Measurements from ENCODE around the gene GFOD1. TPM values are rescaled to one million over a fixed set of nuclear protein-coding genes. Genes with fewer than 3 reads are reported as not detected.

The GFOD1 gene
- total RNA-seq, 1 experiment from 2014 or later: 29.5 TPM

DNA sequence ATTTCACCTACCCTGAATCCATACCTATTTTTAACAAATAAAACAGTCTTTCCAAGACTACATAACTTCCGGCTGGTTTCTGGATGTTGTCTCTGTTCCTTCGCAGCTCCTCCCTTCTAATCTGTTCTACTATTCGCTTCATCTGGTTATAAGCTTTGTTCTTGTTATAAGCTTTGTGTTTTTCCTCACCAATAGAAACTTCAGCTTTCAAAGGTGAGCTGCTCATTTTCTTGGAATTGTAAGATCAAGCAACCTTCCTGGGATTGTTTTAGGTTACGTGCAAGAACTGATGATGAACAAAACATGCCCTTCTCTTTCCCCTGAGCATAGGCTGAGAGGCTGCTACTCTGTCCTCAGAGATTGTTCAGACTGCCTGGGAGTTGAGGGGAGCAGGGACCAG lies 2.1 kb downstream of the GFOD1 start:
- Histone ChIP-seq H3K27ac (ENCODE audit: low read length) (peak overlapping the region; percentile 49), H3K4me2 (ENCODE audit: low read depth, low read length, poor library complexity, severe bottlenecking) (peak overlapping the region; percentile 81), H3K27me3 (ENCODE audit: low read length) (no peaks in the 10 kb centered on the region), H3K79me2 (ENCODE audit: low read length) (peaks cover 58% of the 10 kb centered on the region), H4K20me1 (ENCODE audit: insufficient read depth, low read depth, low read length) (peaks cover 22% of the 10 kb centered on the region), H3K9ac (ENCODE audit: low read length) (peak overlapping the region; percentile 93), H3K4me1 (ENCODE audit: low read length) (peaks cover 36% of the 10 kb centered on the region), H3K4me3 (ENCODE audit: low read length) (peak overlapping the region; percentile 78), H2AFZ (ENCODE audit: low read length) (no peak overlapping the region), H3K9me2 (replicated peaks; ENCODE audit: insufficient read depth, low read length) (no peaks in the 10 kb centered on the region), H3K36me3 (ENCODE audit: insufficient read depth, low read length) (peaks cover 13% of the 10 kb centered on the region), H3K9me3 (ENCODE audit: low read length) (no peaks in the 10 kb centered on the region)
- no peak for DNase-seq

DNA sequence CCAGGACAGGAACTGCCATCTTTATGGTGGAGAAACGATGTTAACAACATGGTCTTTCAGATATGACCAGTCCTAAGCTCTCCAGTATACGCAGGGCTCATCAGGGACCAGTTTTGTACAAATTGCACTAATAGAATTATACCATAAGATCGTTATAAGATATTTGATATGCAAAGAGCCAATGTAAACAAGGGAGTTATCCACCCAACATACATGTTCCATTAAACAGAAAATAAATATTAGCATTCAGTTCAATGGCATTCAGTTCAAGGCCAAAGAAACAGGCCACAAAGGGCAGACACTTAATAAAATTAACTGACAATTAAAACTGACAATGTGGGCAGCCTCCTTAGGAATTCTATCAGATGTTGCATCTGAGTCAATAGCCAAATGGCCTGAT lies 2.6 kb downstream of the GFOD1 start:
- Histone ChIP-seq H3K4me3 (ENCODE audit: low read length) (peak overlapping the region; percentile 78), H3K9me2 (replicated peaks; ENCODE audit: insufficient read depth, low read length) (no peaks in the 10 kb centered on the region), H3K36me3 (ENCODE audit: insufficient read depth, low read length) (peaks cover 13% of the 10 kb centered on the region), H3K9ac (ENCODE audit: low read length) (peak overlapping the region; percentile 93), H3K27ac (ENCODE audit: low read length) (peak overlapping the region; percentile 49), H3K27me3 (ENCODE audit: low read length) (no peaks in the 10 kb centered on the region), H3K9me3 (ENCODE audit: low read length) (no peaks in the 10 kb centered on the region), H3K4me2 (ENCODE audit: low read depth, low read length, poor library complexity, severe bottlenecking) (peak overlapping the region; percentile 81), H4K20me1 (ENCODE audit: insufficient read depth, low read depth, low read length) (peaks cover 22% of the 10 kb centered on the region), H2AFZ (ENCODE audit: low read length) (no peak overlapping the region), H3K4me1 (ENCODE audit: low read length) (peaks cover 36% of the 10 kb centered on the region), H3K79me2 (ENCODE audit: low read length) (peaks cover 62% of the 10 kb centered on the region)
- DNase-seq: no peak

DNA sequence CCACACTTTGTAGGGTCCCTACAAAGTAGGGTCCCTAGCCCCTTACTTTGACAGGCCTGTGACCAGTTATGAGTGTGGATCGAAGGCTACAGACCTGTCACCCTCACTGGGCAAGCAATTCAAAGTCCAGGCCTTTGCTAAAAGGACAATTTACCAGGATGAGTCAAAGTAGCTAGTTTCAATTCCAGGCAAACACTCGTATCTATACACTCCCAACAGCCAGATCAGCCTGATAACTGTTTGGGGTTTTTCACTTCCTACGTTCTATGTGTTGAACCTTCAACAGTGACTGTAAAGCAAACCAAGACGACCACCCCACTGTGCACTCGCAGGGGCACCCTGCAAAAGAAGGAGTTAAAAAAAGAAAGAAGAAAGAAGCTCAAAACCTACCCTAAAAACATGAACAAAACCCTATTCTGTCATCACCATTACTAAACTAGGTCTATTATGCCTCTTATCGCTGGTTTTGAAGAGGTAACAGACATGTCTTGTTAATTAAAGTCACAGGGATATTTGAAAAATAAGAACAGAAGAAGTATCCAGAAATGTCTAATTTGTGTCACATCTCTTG lies 3.2 kb downstream of the GFOD1 start:
- Histone ChIP-seq H3K9me2 (replicated peaks; ENCODE audit: insufficient read depth, low read length) (no peaks in the 10 kb centered on the region), H3K4me2 (ENCODE audit: low read depth, low read length, poor library complexity, severe bottlenecking) (peak overlapping the region; percentile 81), H3K4me3 (ENCODE audit: low read length) (peak overlapping the region; percentile 78; the same call in 1 of the 2 replicates), H3K36me3 (ENCODE audit: insufficient read depth, low read length) (peaks cover 19% of the 10 kb centered on the region), H3K27me3 (ENCODE audit: low read length) (no peaks in the 10 kb centered on the region), H3K9ac (ENCODE audit: low read length) (peak overlapping the region; percentile 93), H3K9me3 (ENCODE audit: low read length) (no peaks in the 10 kb centered on the region), H3K79me2 (ENCODE audit: low read length) (peaks cover 68% of the 10 kb centered on the region), H3K4me1 (ENCODE audit: low read length) (peaks cover 38% of the 10 kb centered on the region), H2AFZ (ENCODE audit: low read length) (no peak overlapping the region), H3K27ac (ENCODE audit: low read length) (peak overlapping the region; percentile 49; the same call in 1 of the 2 replicates), H4K20me1 (ENCODE audit: insufficient read depth, low read depth, low read length) (peaks cover 22% of the 10 kb centered on the region)
- no peak for DNase-seq

DNA sequence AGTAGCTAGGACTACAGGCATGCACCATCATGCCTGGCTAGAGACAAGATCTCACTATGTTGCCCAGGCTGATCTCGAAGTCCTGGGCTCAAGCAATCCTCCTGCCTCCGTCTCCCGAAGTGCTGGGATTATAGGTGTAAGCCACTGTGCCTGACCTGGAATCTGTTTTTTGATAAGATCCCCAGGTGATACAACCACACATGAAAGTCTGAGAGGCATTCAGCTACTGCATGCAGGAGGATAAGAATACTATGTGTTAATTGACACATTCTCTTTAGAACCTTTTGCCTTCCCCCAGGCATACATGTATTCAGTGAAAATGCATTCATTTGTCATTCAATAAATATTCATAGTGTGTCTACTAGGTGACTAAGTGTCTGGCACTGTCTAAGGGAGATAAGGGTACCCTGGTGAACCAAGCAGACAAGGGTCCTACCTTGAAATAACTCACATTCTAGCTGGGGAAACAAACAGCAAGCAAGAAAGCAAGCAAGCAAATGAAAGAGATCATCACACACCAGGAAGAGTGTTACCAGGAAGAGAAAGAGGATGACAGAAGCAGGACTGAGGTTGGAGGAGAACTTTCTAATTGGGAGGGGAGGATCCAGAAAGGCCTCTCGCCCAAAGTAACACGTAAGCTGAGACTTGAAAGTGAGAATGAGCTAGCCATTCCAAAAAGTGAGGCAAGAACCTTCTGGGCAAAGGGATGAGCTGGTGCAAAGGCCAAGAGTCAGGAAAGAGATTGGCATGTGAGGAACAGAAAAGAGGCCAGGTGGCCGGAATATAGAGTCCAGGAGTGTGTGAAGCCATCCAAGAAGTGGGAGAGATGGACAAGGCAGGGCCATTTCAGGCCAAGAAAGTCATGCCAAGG lies 6.5 kb downstream of the GFOD1 start:
- no peak overlapping the region for H3K4me3 ChIP-seq (ENCODE audit: low read length)
- no peak overlapping the region for H3K4me2 ChIP-seq (ENCODE audit: low read depth, low read length, poor library complexity, severe bottlenecking)
- H3K9me3 ChIP-seq (ENCODE audit: low read length): no peaks in the 10 kb centered on the region
- H3K27me3 ChIP-seq (ENCODE audit: low read length): no peaks in the 10 kb centered on the region
- peaks cover 30% of the 10 kb centered on the region for H3K36me3 ChIP-seq (ENCODE audit: insufficient read depth, low read length)
- H3K27ac ChIP-seq (ENCODE audit: low read length): no peak overlapping the region
- H2AFZ ChIP-seq (ENCODE audit: low read length): no peak overlapping the region
- H3K9ac ChIP-seq (ENCODE audit: low read length): no peak overlapping the region
- no peak for DNase-seq
- peaks cover 88% of the 10 kb centered on the region for H3K79me2 ChIP-seq (ENCODE audit: low read length)
- H3K9me2 ChIP-seq (replicated peaks; ENCODE audit: insufficient read depth, low read length): no peaks in the 10 kb centered on the region
- H3K4me1 ChIP-seq (ENCODE audit: low read length): peaks cover 33% of the 10 kb centered on the region
- H4K20me1 ChIP-seq (ENCODE audit: insufficient read depth, low read depth, low read length): peaks cover 25% of the 10 kb centered on the region

DNA sequence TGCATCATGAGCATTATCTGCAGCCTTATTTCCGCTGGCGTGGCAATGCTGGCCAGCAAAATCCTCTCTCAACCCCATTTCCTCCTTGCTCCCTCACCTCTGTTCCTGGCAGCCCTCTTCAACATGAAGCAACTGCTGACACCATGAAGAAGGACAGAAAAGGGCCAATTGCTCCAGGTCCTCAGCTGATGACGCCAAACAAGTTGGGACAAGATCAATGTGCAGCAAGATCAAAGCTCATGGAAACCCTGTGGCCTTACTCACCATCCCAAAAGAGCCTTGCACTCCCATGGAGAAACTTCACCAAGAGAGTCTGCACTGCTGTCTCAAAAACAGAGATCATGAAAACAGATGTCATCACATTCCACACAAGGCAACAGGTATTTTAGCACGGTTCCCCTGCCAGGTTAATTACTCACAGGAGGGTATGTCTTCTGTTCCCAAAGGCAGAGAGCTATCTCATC lies 7.4 kb downstream of the GFOD1 start:
- DNase-seq: no peak
- Histone ChIP-seq H4K20me1 (ENCODE audit: insufficient read depth, low read depth, low read length) (peaks cover 19% of the 10 kb centered on the region), H3K4me1 (ENCODE audit: low read length) (peaks cover 25% of the 10 kb centered on the region), H3K4me2 (ENCODE audit: low read depth, low read length, poor library complexity, severe bottlenecking) (no peak overlapping the region), H3K9ac (ENCODE audit: low read length) (no peak overlapping the region), H3K79me2 (ENCODE audit: low read length) (peaks cover 83% of the 10 kb centered on the region), H3K27me3 (ENCODE audit: low read length) (no peaks in the 10 kb centered on the region), H3K27ac (ENCODE audit: low read length) (no peak overlapping the region), H3K9me2 (replicated peaks; ENCODE audit: insufficient read depth, low read length) (no peaks in the 10 kb centered on the region), H2AFZ (ENCODE audit: low read length) (no peak overlapping the region), H3K36me3 (ENCODE audit: insufficient read depth, low read length) (peaks cover 31% of the 10 kb centered on the region), H3K4me3 (ENCODE audit: low read length) (no peak overlapping the region), H3K9me3 (ENCODE audit: low read length) (no peaks in the 10 kb centered on the region)

DNA sequence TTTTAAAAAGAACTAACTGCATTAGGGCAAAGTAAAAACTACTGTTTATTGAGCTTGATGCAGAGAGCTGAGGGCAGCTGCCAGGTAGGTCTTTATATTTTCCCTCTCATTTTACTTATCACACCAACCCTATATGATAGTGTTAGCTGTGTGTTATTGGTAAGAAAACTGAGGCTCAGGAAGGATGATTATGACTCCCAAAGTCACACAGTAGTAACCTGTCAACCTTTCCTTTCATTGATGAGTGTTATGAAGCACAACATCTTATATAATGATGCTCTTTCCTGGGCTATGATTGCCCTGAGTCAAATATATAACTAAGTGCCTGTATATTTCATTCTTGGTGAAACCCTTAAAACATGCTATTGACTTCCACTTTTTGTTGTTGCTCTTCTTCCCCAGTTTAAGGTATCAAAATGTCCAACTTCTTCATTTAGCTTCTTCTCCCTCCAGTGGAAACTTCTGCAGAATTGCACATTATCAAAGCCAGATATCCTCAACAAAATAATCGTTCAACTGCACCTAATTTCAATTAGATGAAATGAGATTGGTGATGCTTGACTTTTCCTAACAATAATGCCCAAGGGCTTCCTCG lies 8.1 kb downstream of the GFOD1 start:
- no peaks in the 10 kb centered on the region for H3K9me2 ChIP-seq (replicated peaks; ENCODE audit: insufficient read depth, low read length)
- no peak overlapping the region for H3K4me2 ChIP-seq (ENCODE audit: low read depth, low read length, poor library complexity, severe bottlenecking)
- no peak for DNase-seq
- no peaks in the 10 kb centered on the region for H3K27me3 ChIP-seq (ENCODE audit: low read length)
- H3K36me3 ChIP-seq (ENCODE audit: insufficient read depth, low read length): peaks cover 31% of the 10 kb centered on the region
- no peak overlapping the region for H2AFZ ChIP-seq (ENCODE audit: low read length)
- peaks cover 18% of the 10 kb centered on the region for H3K4me1 ChIP-seq (ENCODE audit: low read length)
- H3K27ac ChIP-seq (ENCODE audit: low read length): no peak overlapping the region
- H3K9ac ChIP-seq (ENCODE audit: low read length): no peak overlapping the region
- peaks cover 83% of the 10 kb centered on the region for H3K79me2 ChIP-seq (ENCODE audit: low read length)
- peaks cover 14% of the 10 kb centered on the region for H4K20me1 ChIP-seq (ENCODE audit: insufficient read depth, low read depth, low read length)
- H3K9me3 ChIP-seq (ENCODE audit: low read length): no peaks in the 10 kb centered on the region
- no peak overlapping the region for H3K4me3 ChIP-seq (ENCODE audit: low read length)

DNA sequence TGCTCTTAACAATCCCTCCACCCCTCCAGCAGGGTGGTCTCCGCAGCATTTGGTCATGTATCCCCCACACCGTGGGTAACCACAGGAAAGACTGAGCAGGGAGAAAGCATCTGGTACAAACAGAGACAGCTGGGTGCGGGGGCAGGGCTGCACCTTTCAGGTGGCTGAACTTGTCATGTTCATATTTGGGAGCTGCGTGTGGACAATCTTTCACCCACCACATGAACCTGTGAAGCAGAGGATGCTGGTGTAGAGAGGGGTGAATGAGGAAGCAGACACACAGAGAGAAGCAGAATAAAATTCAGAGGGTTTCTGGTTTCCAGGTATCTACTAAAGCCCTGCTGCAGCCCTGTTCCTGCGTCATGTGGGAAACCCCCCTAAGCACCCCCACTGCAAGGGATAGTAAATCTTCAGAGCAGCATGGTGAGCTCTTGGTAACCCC lies 8.9 kb downstream of the GFOD1 start:
- H3K36me3 ChIP-seq (ENCODE audit: insufficient read depth, low read length): peaks cover 25% of the 10 kb centered on the region
- H3K9ac ChIP-seq (ENCODE audit: low read length): no peak overlapping the region
- no peaks in the 10 kb centered on the region for H3K9me3 ChIP-seq (ENCODE audit: low read length)
- peaks cover 8% of the 10 kb centered on the region for H4K20me1 ChIP-seq (ENCODE audit: insufficient read depth, low read depth, low read length)
- peaks cover 10% of the 10 kb centered on the region for H3K4me1 ChIP-seq (ENCODE audit: low read length)
- no peak overlapping the region for H2AFZ ChIP-seq (ENCODE audit: low read length)
- H3K27me3 ChIP-seq (ENCODE audit: low read length): no peaks in the 10 kb centered on the region
- no peak overlapping the region for H3K4me3 ChIP-seq (ENCODE audit: low read length)
- no peak overlapping the region for H3K4me2 ChIP-seq (ENCODE audit: low read depth, low read length, poor library complexity, severe bottlenecking)
- no peak for DNase-seq
- no peaks in the 10 kb centered on the region for H3K9me2 ChIP-seq (replicated peaks; ENCODE audit: insufficient read depth, low read length)
- H3K27ac ChIP-seq (ENCODE audit: low read length): no peak overlapping the region
- peaks cover 80% of the 10 kb centered on the region for H3K79me2 ChIP-seq (ENCODE audit: low read length)

DNA sequence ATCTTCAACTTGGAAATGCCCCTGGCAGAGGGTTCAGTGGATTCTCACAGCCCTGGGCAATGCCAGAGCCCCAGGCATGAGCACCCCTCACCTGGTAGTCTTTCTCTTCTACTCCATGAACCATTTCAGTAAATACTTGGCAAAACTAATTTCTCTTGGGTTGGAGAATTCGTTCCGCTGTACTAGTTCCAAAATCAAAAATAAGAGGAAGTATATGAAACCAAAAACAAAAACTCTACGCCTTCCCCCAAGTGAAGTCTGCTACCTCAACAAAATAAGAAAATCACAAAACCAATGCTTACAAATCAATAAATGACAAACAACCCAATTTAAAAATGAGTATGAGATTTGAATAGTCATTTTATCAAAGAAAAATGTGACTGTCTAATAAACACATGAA lies 12.6 kb downstream of the GFOD1 start:
- Histone ChIP-seq H3K4me1 (ENCODE audit: low read length) (peaks cover 38% of the 10 kb centered on the region), H3K79me2 (ENCODE audit: low read length) (peaks cover 87% of the 10 kb centered on the region), H3K9me3 (ENCODE audit: low read length) (no peaks in the 10 kb centered on the region), H2AFZ (ENCODE audit: low read length) (no peak overlapping the region), H3K27ac (ENCODE audit: low read length) (peak overlapping the region; percentile 14; the same call in 1 of the 2 replicates), H3K4me2 (ENCODE audit: low read depth, low read length, poor library complexity, severe bottlenecking) (no peak overlapping the region), H4K20me1 (ENCODE audit: insufficient read depth, low read depth, low read length) (0 out of 2 replicates have a peak, but pooled peaks cover 7% of the 10 kb centered on the region), H3K9ac (ENCODE audit: low read length) (no peak overlapping the region), H3K4me3 (ENCODE audit: low read length) (no peak overlapping the region), H3K36me3 (ENCODE audit: insufficient read depth, low read length) (peaks cover 21% of the 10 kb centered on the region), H3K9me2 (replicated peaks; ENCODE audit: insufficient read depth, low read length) (no peaks in the 10 kb centered on the region), H3K27me3 (ENCODE audit: low read length) (no peaks in the 10 kb centered on the region)
- no peak for DNase-seq

All from Karpas-422 (cell line).